GM23248 (cell line): Measurements from ENCODE around the gene TBC1D1.

Source experiments
- EZH2 ChIP-seq: fragments of 200-600 bp; sonication (generic); IDR thresholded peaks from 2 replicates; pipeline ENCODE4 v1.6.1; 2018; ENCODE audit warnings: antibody characterized with exemption, mild to moderate bottlenecking; ENCODE audit not compliant: insufficient read depth, poor library complexity, severe bottlenecking
- EZH2phosphoT487 ChIP-seq: fragments of 200-600 bp; sonication (generic); IDR thresholded peaks from 2 replicates; pipeline ENCODE4 v1.6.1; 2018; ENCODE audit warnings: antibody characterized with exemption, moderate library complexity, mild to moderate bottlenecking, low read depth; ENCODE audit not compliant: insufficient read depth

DNA sequence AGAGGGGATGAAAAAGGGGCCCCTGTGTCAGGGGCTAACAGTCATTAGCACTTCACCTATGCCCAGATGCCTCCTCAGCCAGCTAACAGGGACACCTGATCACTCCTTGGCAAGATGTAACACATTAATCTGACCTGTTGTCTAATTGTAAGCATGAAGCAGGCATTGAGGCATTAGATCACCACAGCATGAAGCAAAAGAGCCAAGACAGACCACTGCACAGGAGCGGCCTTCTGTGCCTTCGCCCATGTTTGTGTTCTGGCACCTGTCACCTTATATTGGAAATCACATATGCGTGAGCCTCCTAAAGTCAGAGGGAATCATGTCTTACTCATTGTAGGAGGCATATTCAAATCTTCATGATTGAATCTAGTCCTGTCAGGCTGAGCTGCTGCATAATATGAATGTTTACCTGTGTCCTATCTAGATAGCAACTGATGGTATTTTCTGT is 117.7 kb downstream of the TBC1D1 start:
- TF ChIP-seq EZH2phosphoT487 (no peak), EZH2 (no peak)
